Right cardiac atrium (tissue), 5 donors: ENCODE data around the gene UPK3BL1. TPM values are rescaled to one million over a fixed set of nuclear protein-coding genes. Genes with fewer than 3 reads are reported as not detected.

Source experiments
- polyA plus RNA-seq: library from polyadenylated mRNA; stranded (reverse); fragments of 200-250 nt; gene quantifications from one replicate; pipeline ENCODE4 v1.2.3, GENCODE V29; 2013
- total RNA-seq, 4 donors: library from RNA; stranded (reverse); fragmentation: NEBNext Ultra II Directional; extraction: Animal tissue kit (Norgen Biotek cat#: 25700); gene quantifications; one replicate each; pipeline ENCODE4 v1.2.1, GENCODE V29; 2021
- donor health status: healthy with polysubstance abuse.
- donor health status: DM: no; HTN: yes; CAD: no.
- donor health status: DM: no; HTN: no; CAD: no.
- donor health status: DM: no; HTN: yes; CAD: no; lungs with severe emphysema.
- donor health status: DM: yes; HTN: yes; CAD: no.

Gene UPK3BL1
- total and polyA plus RNA-seq, 5 donors = 5.1 to 24.2 (median 12.7) TPM

Other genes starting within 250 kb of the UPK3BL1 start
- gene PRKRIP1, start 246.4 kb downstream of the UPK3BL1 start, total RNA-seq = 10 to 100 TPM; 14.6 to 20.5 (median 15.3) TPM
- gene PRKRIP1, start 246.4 kb downstream of the UPK3BL1 start, polyA plus RNA-seq = 17.7 TPM
- gene ORAI2, start 209.2 kb downstream of the UPK3BL1 start, total RNA-seq = 1 to 10 TPM; 3.6 to 7.4 (median 4.8) TPM
- gene ORAI2, start 209.2 kb downstream of the UPK3BL1 start, polyA plus RNA-seq = 2.9 TPM
- gene ALKBH4, start 177.9 kb downstream of the UPK3BL1 start, total RNA-seq = 1 to 10 TPM; 7.6 to 9.2 (median 8.3) TPM
- gene ALKBH4, start 177.9 kb downstream of the UPK3BL1 start, polyA plus RNA-seq = 7.3 TPM
- 10 to 100 TPM in 3 of 4 donors, 1 to 10 TPM in 1; 9.7 to 14.2 (median 11.0) TPM for gene LRWD1, start 177.8 kb downstream of the UPK3BL1 start, total RNA-seq
- 8.5 TPM for gene LRWD1, start 177.8 kb downstream of the UPK3BL1 start, polyA plus RNA-seq
- gene POLR2J, start 163.9 kb downstream of the UPK3BL1 start, total RNA-seq = 10 to 100 TPM; 51.0 to 63.0 (median 58.8) TPM
- gene POLR2J, start 163.9 kb downstream of the UPK3BL1 start, polyA plus RNA-seq = 176 TPM
- 10 to 100 TPM in 2 of 4 donors, 1 to 10 TPM in 2; 3.8 to 12.8 (median 9.4) TPM for gene RASA4B, start 125.0 kb downstream of the UPK3BL1 start, total RNA-seq
- gene RASA4B, start 125.0 kb downstream of the UPK3BL1 start, polyA plus RNA-seq = 5.8 TPM
- gene UPK3BL2, start 99.1 kb downstream of the UPK3BL1 start, total RNA-seq = 1 to 10 TPM; 3.4 to 8.3 (median 7.2) TPM
- 2.7 TPM for gene UPK3BL2, start 99.1 kb downstream of the UPK3BL1 start, polyA plus RNA-seq
- not detected for gene SPDYE2, start 91.6 kb downstream of the UPK3BL1 start, total RNA-seq
- 0.09 TPM for gene SPDYE2, start 91.6 kb downstream of the UPK3BL1 start, polyA plus RNA-seq
- 10 to 100 TPM; 10.2 to 17.3 (median 12.3) TPM for gene POLR2J3, start 70.2 kb downstream of the UPK3BL1 start, total RNA-seq
- 54.8 TPM for gene POLR2J3, start 70.2 kb downstream of the UPK3BL1 start, polyA plus RNA-seq
- 10 to 100 TPM; 10.5 to 27.2 (median 22.7) TPM for gene RASA4, start 26.0 kb downstream of the UPK3BL1 start, total RNA-seq
- 14.2 TPM for gene RASA4, start 26.0 kb downstream of the UPK3BL1 start, polyA plus RNA-seq
- not detected for gene SPDYE2B, start 7.5 kb upstream of the UPK3BL1 start, total RNA-seq
- not detected for gene SPDYE2B, start 7.5 kb upstream of the UPK3BL1 start, polyA plus RNA-seq
- 1 to 10 TPM; 3.5 to 5.1 (median 4.1) TPM for gene POLR2J2, start 28.9 kb upstream of the UPK3BL1 start, total RNA-seq
- gene POLR2J2, start 28.9 kb upstream of the UPK3BL1 start, polyA plus RNA-seq = 2.8 TPM
- 1 to 10 TPM; 5.6 to 7.5 (median 6.6) TPM for gene FAM185A, start 106.2 kb upstream of the UPK3BL1 start, total RNA-seq
- 4.2 TPM for gene FAM185A, start 106.2 kb upstream of the UPK3BL1 start, polyA plus RNA-seq